Tibial nerve (tissue), 4 donors: ENCODE data around the gene ODAPH. TPM values are rescaled to one million over a fixed set of nuclear protein-coding genes. Genes with fewer than 3 reads are reported as not detected.

ENCODE experiments used
- DNase-seq, 2 donors: peaks; one replicate each; pipeline ENCODE4 v3.0.0-alpha.2; 2019; ENCODE audit warnings: low spot score in 2 of 2
- H3K27ac ChIP-seq, 4 donors: fragments of 200-600 bp; sonication (generic) in 3 of 4; one replicate each; pipeline ENCODE4 v1.5.1; 2017 to 2019; ENCODE audit warnings: mild to moderate bottlenecking in 1 of 4
- H3K27me3 ChIP-seq, 2 donors: fragments of 200-600 bp; sonication (generic) in 1 of 2; one replicate each; pipeline versions ENCODE4 v1.5.1 to v1.6.0; 2017 to 2019
- H3K36me3 ChIP-seq, 3 donors: fragments of 200-600 bp; sonication (generic); one replicate each; pipeline ENCODE4 v1.5.1; 2018 to 2019
- H3K4me1 ChIP-seq, 4 donors: fragments of 200-600 bp; sonication (generic) in 3 of 4; one replicate each; pipeline ENCODE4 v1.5.1; 2017 to 2019
- H3K4me3 ChIP-seq, 4 donors: fragments of 200-600 bp; sonication (generic) in 3 of 4; one replicate each; pipeline ENCODE4 v1.5.1; 2017 to 2019; ENCODE audit warnings: mild to moderate bottlenecking in 1 of 4, moderate library complexity in 1 of 4
- H3K9me3 ChIP-seq, 4 donors: fragments of 200-600 bp; sonication (generic) in 3 of 4; one replicate each; pipeline ENCODE4 v1.5.1; 2017 to 2019
- CTCF ChIP-seq, 5 experiments: fragments of 200-600 bp in 3 of 5; fragments of 450-650 bp in 2 of 5; sonication (generic) in 3 of 5; IDR thresholded peaks; one replicate each; pipeline ENCODE4 v1.5.1; 2016 to 2019; ENCODE audit warnings: antibody characterized with exemption in 5 of 5, mild to moderate bottlenecking in 3 of 5, moderate library complexity in 2 of 5
- EP300 ChIP-seq, 2 donors: sonication (generic); formaldehyde crosslinking; IDR thresholded peaks; one replicate each; pipeline ENCODE4 v1.6.1; 2017; ENCODE audit warnings: antibody characterized with exemption in 2 of 2, mild to moderate bottlenecking in 1 of 2
- POLR2A ChIP-seq, 2 donors: fragments of 450-650 bp; IDR thresholded peaks; one replicate each; pipeline ENCODE4 v1.6.1; 2017; ENCODE audit warnings: antibody characterized with exemption in 2 of 2, mild to moderate bottlenecking in 2 of 2, moderate library complexity in 2 of 2
- WGBS, 2 donors: methylation state at CpG; one replicate each; pipeline ENCODE4 v1.1.5; 2018; 5-methylcytosine and 5-hydroxymethylcytosine counted together
- total RNA-seq, 4 donors: library from RNA; depleted of rRNA; stranded (reverse); fragments of >200 nt; gene quantifications; one replicate each; pipeline ENCODE4 v1.1.0, GENCODE V29; 2016

Gene ODAPH
- total RNA-seq, 4 donors from 2014 or later: not detected

- DNase-seq: no peak
- 84 to 85% methylated on average over 2 of the region's 2 CpGs for WGBS, 2 donors
- Histone ChIP-seq H3K4me1 (no peaks in the 10 kb centered on the region), H3K27me3 (no peaks in the 10 kb centered on the region), H3K27ac (no peak overlapping the region), H3K36me3 (peaks cover 0 to 17% (median 0%) of the 10 kb centered on the region in 3 donors), H3K9me3 (no peaks in the 10 kb centered on the region), H3K4me3 (no peak overlapping the region)
- no peak for TF ChIP-seq EP300 (IDR thresholded peaks at IDR 0.05)
- no peak for TF ChIP-seq CTCF (IDR thresholded peaks at IDR 0.05)
- no peak for TF ChIP-seq POLR2A (IDR thresholded peaks at IDR 0.05)
Measured at GRCh38 chr4:75549019-75549418, 6.8 kb upstream of the ODAPH start.

- no peaks in the 10 kb centered on the region for H3K9me3 ChIP-seq
- no peak for DNase-seq
- no peaks in the 10 kb centered on the region for H3K27me3 ChIP-seq
- TF ChIP-seq EP300 (IDR thresholded peaks at IDR 0.05) (no peak), POLR2A (IDR thresholded peaks at IDR 0.05) (no peak), CTCF (IDR thresholded peaks at IDR 0.05) (no peak)
- H3K4me1 ChIP-seq: no peaks in the 10 kb centered on the region
- no peaks in the 10 kb centered on the region for H3K36me3 ChIP-seq
- H3K27ac ChIP-seq: no peak overlapping the region
- no peak overlapping the region for H3K4me3 ChIP-seq
Measured at GRCh38 chr4:75552452-75552851, 3.4 kb upstream of the ODAPH start.

- Histone ChIP-seq H3K4me1 (no peaks in the 10 kb centered on the region), H3K9me3 (no peaks in the 10 kb centered on the region), H3K27me3 (no peaks in the 10 kb centered on the region), H3K36me3 (no peaks in the 10 kb centered on the region), H3K4me3 (no peak overlapping the region), H3K27ac (no peak overlapping the region)
- 71 to 77% methylated on average over 8 of the region's 8 CpGs for WGBS, 2 donors
- no peak for DNase-seq
- TF ChIP-seq CTCF (IDR thresholded peaks at IDR 0.05): no peak
- no peak for TF ChIP-seq EP300 (IDR thresholded peaks at IDR 0.05)
- no peak for TF ChIP-seq POLR2A (IDR thresholded peaks at IDR 0.05)
Measured at GRCh38 chr4:75557696-75558095, 1.8 kb downstream of the ODAPH start.

- 77 to 81% methylated on average over 8 of the region's 8 CpGs for WGBS, 2 donors
- no peak for TF ChIP-seq CTCF (IDR thresholded peaks at IDR 0.05)
- no peak for TF ChIP-seq POLR2A (IDR thresholded peaks at IDR 0.05)
- no peak for DNase-seq
- Histone ChIP-seq H3K4me3 (no peak overlapping the region), H3K36me3 (no peaks in the 10 kb centered on the region), H3K9me3 (no peaks in the 10 kb centered on the region), H3K27me3 (no peaks in the 10 kb centered on the region), H3K27ac (no peak overlapping the region), H3K4me1 (no peaks in the 10 kb centered on the region)
Measured at GRCh38 chr4:75561789-75562188, 5.9 kb downstream of the ODAPH start.

- no peak for TF ChIP-seq POLR2A (IDR thresholded peaks at IDR 0.05)
- TF ChIP-seq CTCF (IDR thresholded peaks at IDR 0.05): no peak
- TF ChIP-seq EP300 (IDR thresholded peaks at IDR 0.05): no peak
- H3K27me3 ChIP-seq: no peaks in the 10 kb centered on the region
- 83 to 85% methylated on average over 11 of the region's 11 CpGs for WGBS, 2 donors
Measured at GRCh38 chr4:75564023-75564422, 8.2 kb downstream of the ODAPH start.

More at GRCh38 chr4:75564023-75564422, 8.2 kb downstream of the ODAPH start:
- no peak for DNase-seq
- H3K9me3 ChIP-seq: no peaks in the 10 kb centered on the region
- no peaks in the 10 kb centered on the region for H3K4me1 ChIP-seq
- H3K4me3 ChIP-seq: no peak overlapping the region
- no peaks in the 10 kb centered on the region for H3K36me3 ChIP-seq
- H3K27ac ChIP-seq: no peak overlapping the region
